Neural progenitor cell (in vitro differentiated cells): ENCODE data around the gene TAF15.

Experiments
- CTCF ChIP-seq: fragments of 200-600 bp; sonication (generic); IDR thresholded peaks from 2 replicates; pipeline ENCODE4 v1.5.1; 2017; ENCODE audit warnings: antibody characterized with exemption, mild to moderate bottlenecking
- EZH2 ChIP-seq: fragments of 200-600 bp; sonication (generic); IDR thresholded peaks from 2 replicates; pipeline ENCODE4 v1.6.1; 2017; ENCODE audit warnings: antibody characterized with exemption, mild to moderate bottlenecking, moderate library complexity

GRCh38 chr17:35846055-35846809, 36.9 kb downstream of the TAF15 start:
- TF ChIP-seq CTCF (no peak), EZH2 (no peak)
